Neural crest cell (in vitro differentiated cells): ENCODE measurements around the gene CALML3. TPM values are rescaled to one million over a fixed set of nuclear protein-coding genes. Genes with fewer than 3 reads are reported as not detected.

Experiments used
- DNase-seq: peaks from one replicate; pipeline ENCODE4 v3.0.0; 2021; ENCODE audit warnings: low read depth, mixed read lengths, low spot score
- H3K27ac Mint-ChIP-seq: one replicate; pipeline ENCODE4 v1.8.0; 2021; ENCODE audit warnings: mild to moderate bottlenecking, mixed read lengths; ENCODE audit not compliant: unreplicated experiment
- H3K27me3 Mint-ChIP-seq: 2 replicates; pipeline ENCODE4 v1.8.0; 2021; ENCODE audit warnings: low read depth, mild to moderate bottlenecking, mixed read lengths
- H3K36me3 Mint-ChIP-seq: 2 replicates; pipeline ENCODE4 v1.8.0; 2021; ENCODE audit warnings: low read depth, mild to moderate bottlenecking, mixed read lengths
- H3K4me1 Mint-ChIP-seq: 2 replicates; pipeline ENCODE4 v1.8.0; 2021; ENCODE audit warnings: mixed read lengths
- H3K4me3 Mint-ChIP-seq: one replicate; pipeline ENCODE4 v1.8.0; 2021; ENCODE audit warnings: mild to moderate bottlenecking, mixed read lengths
- H3K9me3 Mint-ChIP-seq: 2 replicates; pipeline ENCODE4 v1.8.0; 2021; ENCODE audit warnings: mixed read lengths
- total RNA-seq: library from RNA; stranded (reverse); gene quantifications from 2 replicates; pipeline ENCODE4 v1.2.1, GENCODE V29; 2021
- TF ChIP-seq, protein P1 (sequence below): fragments of 200-600 bp; sonication (generic); conservative IDR thresholded peaks from 2 replicates; pipeline ENCODE4 v1.5.0; 2021; ENCODE audit warnings: antibody characterized with exemption, mild to moderate bottlenecking

CALML3 gene
- total RNA-seq, 1 donor from 2014 or later: not detected

DNA sequence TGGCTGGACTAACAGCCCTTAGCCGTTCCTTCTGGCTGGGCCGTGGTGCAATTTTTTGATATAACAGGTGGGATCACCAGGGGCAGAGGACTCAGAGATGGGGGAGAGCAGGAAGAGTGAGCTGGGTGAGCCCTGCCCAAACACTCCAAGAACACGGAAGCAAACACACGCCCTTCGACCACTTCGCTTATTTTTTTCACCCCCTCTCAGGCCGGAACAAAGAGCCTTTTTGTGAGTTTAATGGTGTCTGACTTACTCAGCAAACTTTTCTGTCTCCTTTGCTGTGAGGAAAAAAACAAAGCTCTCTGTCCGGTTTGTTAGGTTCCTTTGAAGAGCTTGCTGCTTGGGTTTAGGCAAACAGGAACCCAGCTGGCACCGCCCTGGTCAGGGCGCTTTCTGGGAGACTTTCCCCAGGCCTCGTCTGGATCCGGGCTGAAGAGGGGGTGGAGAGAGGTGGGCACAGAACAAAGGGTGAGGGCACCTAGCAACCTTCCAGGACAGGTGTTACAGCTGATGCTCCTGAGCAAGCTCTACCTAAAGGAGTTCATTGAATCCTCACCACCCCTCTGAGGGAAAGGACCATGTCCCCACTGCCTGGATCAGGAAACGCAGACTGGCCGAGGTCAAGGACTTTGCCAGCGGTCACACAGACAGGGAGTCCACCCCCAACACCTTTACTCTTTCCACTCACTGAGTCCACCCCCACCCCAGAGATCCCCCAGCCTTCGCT is 23.3 kb downstream of the CALML3 start:
- TF ChIP-seq, protein P1, sequence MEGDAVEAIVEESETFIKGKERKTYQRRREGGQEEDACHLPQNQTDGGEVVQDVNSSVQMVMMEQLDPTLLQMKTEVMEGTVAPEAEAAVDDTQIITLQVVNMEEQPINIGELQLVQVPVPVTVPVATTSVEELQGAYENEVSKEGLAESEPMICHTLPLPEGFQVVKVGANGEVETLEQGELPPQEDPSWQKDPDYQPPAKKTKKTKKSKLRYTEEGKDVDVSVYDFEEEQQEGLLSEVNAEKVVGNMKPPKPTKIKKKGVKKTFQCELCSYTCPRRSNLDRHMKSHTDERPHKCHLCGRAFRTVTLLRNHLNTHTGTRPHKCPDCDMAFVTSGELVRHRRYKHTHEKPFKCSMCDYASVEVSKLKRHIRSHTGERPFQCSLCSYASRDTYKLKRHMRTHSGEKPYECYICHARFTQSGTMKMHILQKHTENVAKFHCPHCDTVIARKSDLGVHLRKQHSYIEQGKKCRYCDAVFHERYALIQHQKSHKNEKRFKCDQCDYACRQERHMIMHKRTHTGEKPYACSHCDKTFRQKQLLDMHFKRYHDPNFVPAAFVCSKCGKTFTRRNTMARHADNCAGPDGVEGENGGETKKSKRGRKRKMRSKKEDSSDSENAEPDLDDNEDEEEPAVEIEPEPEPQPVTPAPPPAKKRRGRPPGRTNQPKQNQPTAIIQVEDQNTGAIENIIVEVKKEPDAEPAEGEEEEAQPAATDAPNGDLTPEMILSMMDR: no peak

DNA sequence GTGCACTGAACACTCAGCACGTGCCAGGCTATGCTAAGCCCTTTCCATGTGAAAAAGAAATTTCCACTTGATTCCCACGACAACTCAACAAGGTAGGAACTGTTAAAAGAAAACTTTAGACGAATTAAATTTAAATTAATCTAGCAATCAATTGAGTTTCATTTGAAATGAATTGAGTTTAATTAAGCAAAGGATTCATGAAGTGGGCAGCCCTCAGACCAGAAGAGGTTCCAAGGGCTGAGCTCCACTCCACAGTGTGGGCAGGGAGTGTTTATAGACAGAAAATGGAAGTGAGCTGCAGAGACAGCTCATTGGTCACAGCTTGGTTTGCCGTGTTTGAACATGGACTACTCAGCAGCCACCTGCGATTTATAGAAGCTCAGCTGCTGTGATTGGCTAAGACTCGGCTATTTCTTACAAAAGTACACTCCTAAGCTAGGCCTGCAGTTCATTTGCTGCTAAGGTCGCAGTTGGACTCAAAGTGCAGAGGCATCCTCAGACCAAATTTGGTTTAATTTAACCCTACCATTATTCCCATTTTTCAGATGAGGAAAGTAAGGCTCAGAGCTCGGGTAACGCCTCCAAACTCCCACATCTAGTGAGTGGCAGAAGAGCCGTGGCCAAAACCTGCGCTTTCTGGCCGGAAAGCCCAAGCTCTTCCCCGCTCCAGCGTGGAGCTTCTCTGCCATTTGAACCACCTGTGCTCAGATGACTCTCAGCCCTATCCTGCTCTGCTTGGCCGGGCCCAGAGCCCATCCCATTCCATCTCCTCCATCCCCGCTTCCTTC is 24.9 kb downstream of the CALML3 start:
- Mint-ChIP-seq H3K27ac (no peak overlapping the region), H3K9me3 (no peaks in the 10 kb centered on the region)
- DNase-seq: no peak

More for the DNA sequence above, 23.3 kb downstream of the CALML3 start:
- no peak overlapping the region for H3K4me3 Mint-ChIP-seq
- H3K4me1 Mint-ChIP-seq: peaks cover 11% of the 10 kb centered on the region
- no peaks in the 10 kb centered on the region for H3K27me3 Mint-ChIP-seq
- DNase-seq: no peak
- H3K36me3 Mint-ChIP-seq: peaks cover 3% of the 10 kb centered on the region
- H3K27ac Mint-ChIP-seq: no peak overlapping the region
- H3K9me3 Mint-ChIP-seq: peaks cover 3% of the 10 kb centered on the region

DNA sequence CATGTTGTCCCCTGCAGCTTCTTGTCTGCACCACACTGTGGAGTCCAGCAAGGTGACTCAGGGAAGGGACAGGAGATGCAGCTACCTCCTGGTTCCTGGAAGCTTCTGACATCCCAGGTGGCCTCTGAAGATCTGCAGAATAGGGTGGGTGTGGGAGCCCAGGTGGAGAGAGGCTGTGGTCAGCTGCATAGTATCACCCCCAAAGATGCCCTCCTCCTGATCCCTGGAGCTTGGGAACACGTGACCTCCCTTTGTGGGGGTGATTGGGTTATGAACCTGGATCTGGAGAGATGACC is 25.4 kb downstream of the CALML3 start:
- H3K9me3 Mint-ChIP-seq: no peaks in the 10 kb centered on the region
- no peak for DNase-seq
- H3K27ac Mint-ChIP-seq: no peak overlapping the region
- TF ChIP-seq, protein P1: no peak
- peaks cover 18% of the 10 kb centered on the region for H3K4me1 Mint-ChIP-seq
- no peak overlapping the region for H3K4me3 Mint-ChIP-seq
- no peaks in the 10 kb centered on the region for H3K27me3 Mint-ChIP-seq
- H3K36me3 Mint-ChIP-seq: no peaks in the 10 kb centered on the region

More for the DNA sequence above, 24.9 kb downstream of the CALML3 start:
- no peaks in the 10 kb centered on the region for H3K27me3 Mint-ChIP-seq
- no peaks in the 10 kb centered on the region for H3K36me3 Mint-ChIP-seq
- TF ChIP-seq, protein P1: no peak
- H3K4me1 Mint-ChIP-seq: peaks cover 15% of the 10 kb centered on the region
- H3K4me3 Mint-ChIP-seq: no peak overlapping the region

DNA sequence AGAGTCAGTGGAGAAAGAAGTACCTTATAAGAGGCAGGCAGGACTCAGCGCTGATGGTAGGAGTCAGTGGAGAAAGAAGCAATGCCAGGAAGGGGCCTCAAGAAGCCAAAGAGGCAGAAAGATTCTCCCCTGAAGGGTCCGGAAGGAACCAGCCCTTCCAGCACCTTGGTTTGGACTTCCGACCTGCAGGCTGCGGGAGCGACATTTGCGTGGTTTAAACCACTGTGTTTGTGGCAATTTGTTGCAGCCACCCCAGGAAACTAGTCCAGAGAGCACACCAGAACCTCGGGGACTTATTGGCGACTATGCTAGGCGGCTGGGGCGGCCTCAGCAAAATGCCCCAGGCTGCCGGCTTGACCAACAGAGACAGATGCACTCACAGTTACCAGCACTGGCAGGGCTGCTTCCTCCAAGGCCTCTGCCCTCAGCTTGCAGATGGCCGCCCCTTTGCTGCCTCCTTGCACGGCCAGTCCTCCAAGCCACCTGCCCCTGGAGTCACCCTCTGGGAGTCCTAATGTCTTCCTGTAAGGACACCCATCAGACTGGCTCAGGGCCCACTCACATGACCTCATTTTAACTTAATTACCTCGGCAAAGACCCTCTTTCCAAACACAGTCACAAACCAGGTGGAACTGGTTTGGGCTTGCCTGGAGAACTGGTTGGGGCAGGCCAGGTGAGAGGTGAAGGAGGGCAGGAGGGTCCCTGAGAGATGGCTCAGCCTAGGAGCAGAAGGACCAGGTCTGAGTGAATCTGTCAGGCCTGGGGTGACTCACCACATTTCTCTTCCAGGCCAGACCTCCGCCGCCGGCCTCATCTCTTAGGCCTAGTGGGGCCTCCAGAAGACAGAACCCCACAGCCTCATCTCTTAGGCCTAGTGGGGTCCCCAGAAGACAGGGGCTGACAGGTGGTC is 26.1 kb downstream of the CALML3 start:
- Mint-ChIP-seq H3K4me3 (no peak overlapping the region), H3K36me3 (no peaks in the 10 kb centered on the region), H3K27me3 (no peaks in the 10 kb centered on the region), H3K4me1 (peaks cover 17% of the 10 kb centered on the region), H3K27ac (no peak overlapping the region), H3K9me3 (no peaks in the 10 kb centered on the region)
- TF ChIP-seq, protein P1: no peak
- DNase-seq: no peak
